DOHH2 (cell line): Measurements from ENCODE around the gene KRTAP10-9.
"Not testable (repeated sequence)": the region's sequence is repeated elsewhere in the genome, so short reads cannot be mapped to it uniquely, and the experiment has no call there.

ENCODE experiments used
- H3F3A ChIP-seq: fragments of 200-600 bp; sonication (generic), shearing (Covaris generic); 2 replicates; pipeline ENCODE4 v1.6.0; 2016; ENCODE audit warnings: antibody characterized with exemption, mild to moderate bottlenecking; ENCODE audit not compliant: control insufficient read depth, insufficient read depth
- H3K27ac ChIP-seq: fragments of 200-600 bp; sonication (generic); 2 replicates; pipeline ENCODE4 v1.5.1; 2014; ENCODE audit warnings: low read depth, mild to moderate bottlenecking, low read length, moderate library complexity
- H3K27me3 ChIP-seq: fragments of 200-600 bp; sonication (generic); 2 replicates; pipeline ENCODE4 v1.6.1; 2014; ENCODE audit warnings: mild to moderate bottlenecking, low read length, mixed read lengths; ENCODE audit not compliant: control insufficient read depth
- H3K36me3 ChIP-seq: fragments of 200-600 bp; sonication (generic); 2 replicates; pipeline ENCODE4 v1.6.1; 2014; ENCODE audit warnings: mild to moderate bottlenecking, low read length, moderate library complexity, mixed read lengths; ENCODE audit not compliant: control insufficient read depth
- H3K4me1 ChIP-seq: fragments of 200-600 bp; sonication (generic); 2 replicates; pipeline ENCODE4 v1.6.1; 2014; ENCODE audit warnings: mild to moderate bottlenecking, low read length, mixed read lengths; ENCODE audit not compliant: control insufficient read depth
- H3K4me2 ChIP-seq: fragments of 200-600 bp; sonication (generic); 2 replicates; pipeline ENCODE4 v1.6.0; 2014; ENCODE audit warnings: mild to moderate bottlenecking, low read length, moderate library complexity
- H3K4me3 ChIP-seq: fragments of 200-600 bp; sonication (generic); 2 replicates; pipeline ENCODE4 v1.5.1; 2014; ENCODE audit warnings: mild to moderate bottlenecking, low read length, mixed read lengths
- H3K79me2 ChIP-seq: fragments of 200-600 bp; sonication (generic); 2 replicates; pipeline ENCODE4 v1.6.1; 2014; ENCODE audit warnings: mild to moderate bottlenecking, low read length, mixed read lengths; ENCODE audit not compliant: control insufficient read depth
- H3K9me2 ChIP-seq: fragments of 200-600 bp; sonication (generic); replicated peaks from 2 replicates; pipeline ENCODE4 v1.6.1; 2014; ENCODE audit warnings: mild to moderate bottlenecking, low read length, mixed read lengths; ENCODE audit not compliant: control insufficient read depth
- H3K9me3 ChIP-seq: fragments of 200-600 bp; sonication (generic); 2 replicates; pipeline ENCODE4 v1.6.1; 2014; ENCODE audit warnings: antibody characterized with exemption, low read length, mixed read lengths; ENCODE audit not compliant: control insufficient read depth, insufficient read depth
- H4K20me1 ChIP-seq: fragments of 200-600 bp; sonication (generic); 2 replicates; pipeline ENCODE4 v1.6.0; 2014; ENCODE audit warnings: low read depth, mild to moderate bottlenecking, antibody characterized with exemption, low read length, moderate library complexity; ENCODE audit not compliant: control insufficient read depth, insufficient read depth
- EZH2phosphoT487 ChIP-seq: fragments of 200-600 bp; sonication (generic); IDR thresholded peaks from 2 replicates; pipeline ENCODE4 v1.6.1; 2017; ENCODE audit warnings: borderline replicate concordance, mild to moderate bottlenecking, antibody characterized with exemption, low read length, moderate library complexity, mixed read lengths
- TF ChIP-seq, protein P1 (sequence below): fragments of 200-600 bp; sonication (generic); IDR thresholded peaks from one replicate; pipeline ENCODE4 v1.5.1; 2014; ENCODE audit warnings: antibody characterized with exemption, mild to moderate bottlenecking, low read depth, low read length; ENCODE audit not compliant: poor library complexity, severe bottlenecking

Gene KRTAP10-9

DNA sequence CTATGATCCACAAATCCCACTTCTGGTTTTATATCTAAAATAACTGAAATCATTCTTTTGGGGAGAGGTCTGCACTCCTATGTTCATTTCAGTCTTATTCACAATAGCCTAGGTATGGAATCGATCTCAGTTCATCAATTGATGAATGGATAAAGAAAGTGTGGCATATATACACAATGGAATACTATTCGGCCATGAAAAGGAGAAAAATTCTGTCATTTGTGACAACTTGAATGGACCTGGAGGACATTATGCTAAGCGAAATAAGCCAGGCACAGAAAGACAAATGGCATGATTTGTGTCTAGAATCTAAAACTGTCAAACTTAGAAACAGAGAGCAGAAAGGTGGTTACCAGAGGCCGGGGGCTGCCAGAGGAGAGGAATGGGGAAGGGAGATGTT is 20.4 kb upstream of the KRTAP10-9 start:
- no peaks in the 10 kb centered on the region for H3K27me3 ChIP-seq
- H3K27ac ChIP-seq: no peak overlapping the region
- no peaks in the 10 kb centered on the region for H4K20me1 ChIP-seq
- H3K4me2 ChIP-seq: no peak overlapping the region
- H3K4me1 ChIP-seq: no peaks in the 10 kb centered on the region
- no peaks in the 10 kb centered on the region for H3K36me3 ChIP-seq
- no peaks in the 10 kb centered on the region for H3K79me2 ChIP-seq
- TF ChIP-seq, protein P1, sequence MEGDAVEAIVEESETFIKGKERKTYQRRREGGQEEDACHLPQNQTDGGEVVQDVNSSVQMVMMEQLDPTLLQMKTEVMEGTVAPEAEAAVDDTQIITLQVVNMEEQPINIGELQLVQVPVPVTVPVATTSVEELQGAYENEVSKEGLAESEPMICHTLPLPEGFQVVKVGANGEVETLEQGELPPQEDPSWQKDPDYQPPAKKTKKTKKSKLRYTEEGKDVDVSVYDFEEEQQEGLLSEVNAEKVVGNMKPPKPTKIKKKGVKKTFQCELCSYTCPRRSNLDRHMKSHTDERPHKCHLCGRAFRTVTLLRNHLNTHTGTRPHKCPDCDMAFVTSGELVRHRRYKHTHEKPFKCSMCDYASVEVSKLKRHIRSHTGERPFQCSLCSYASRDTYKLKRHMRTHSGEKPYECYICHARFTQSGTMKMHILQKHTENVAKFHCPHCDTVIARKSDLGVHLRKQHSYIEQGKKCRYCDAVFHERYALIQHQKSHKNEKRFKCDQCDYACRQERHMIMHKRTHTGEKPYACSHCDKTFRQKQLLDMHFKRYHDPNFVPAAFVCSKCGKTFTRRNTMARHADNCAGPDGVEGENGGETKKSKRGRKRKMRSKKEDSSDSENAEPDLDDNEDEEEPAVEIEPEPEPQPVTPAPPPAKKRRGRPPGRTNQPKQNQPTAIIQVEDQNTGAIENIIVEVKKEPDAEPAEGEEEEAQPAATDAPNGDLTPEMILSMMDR: no peak
- no peak for TF ChIP-seq EZH2phosphoT487
- peaks cover 8% of the 10 kb centered on the region for H3K9me3 ChIP-seq
- H3K4me3 ChIP-seq: no peak overlapping the region
- no peaks in the 10 kb centered on the region for H3K9me2 ChIP-seq
- no peaks in the 10 kb centered on the region for H3F3A ChIP-seq

- H3K27me3 ChIP-seq: no peaks in the 10 kb centered on the region
- no peaks in the 10 kb centered on the region for H3K4me1 ChIP-seq
- TF ChIP-seq EZH2phosphoT487: no peak
- TF ChIP-seq, protein P1: no peak
- no peaks in the 10 kb centered on the region for H4K20me1 ChIP-seq
- peaks cover 14% of the 10 kb centered on the region for H3K9me3 ChIP-seq
- no peak overlapping the region for H3K4me2 ChIP-seq
- H3K9me2 ChIP-seq: no peaks in the 10 kb centered on the region
- no peaks in the 10 kb centered on the region for H3K36me3 ChIP-seq
- no peaks in the 10 kb centered on the region for H3K79me2 ChIP-seq
- H3F3A ChIP-seq: no peaks in the 10 kb centered on the region
- H3K4me3 ChIP-seq: no peak overlapping the region
- no peak overlapping the region for H3K27ac ChIP-seq
Measured at GRCh38 chr21:44609193-44609592, 17.7 kb upstream of the KRTAP10-9 start.

- H3K27me3 ChIP-seq, H3K4me2 ChIP-seq, H3K79me2 ChIP-seq, H3K4me1 ChIP-seq, H4K20me1 ChIP-seq, H3K27ac ChIP-seq, H3K36me3 ChIP-seq, H3K4me3 ChIP-seq, H3K9me2 ChIP-seq, H3F3A ChIP-seq: not testable (repeated sequence)
- peaks cover 17% of the 10 kb centered on the region for H3K9me3 ChIP-seq
Measured at GRCh38 chr21:44610157-44610843, 16.6 kb upstream of the KRTAP10-9 start.

DNA sequence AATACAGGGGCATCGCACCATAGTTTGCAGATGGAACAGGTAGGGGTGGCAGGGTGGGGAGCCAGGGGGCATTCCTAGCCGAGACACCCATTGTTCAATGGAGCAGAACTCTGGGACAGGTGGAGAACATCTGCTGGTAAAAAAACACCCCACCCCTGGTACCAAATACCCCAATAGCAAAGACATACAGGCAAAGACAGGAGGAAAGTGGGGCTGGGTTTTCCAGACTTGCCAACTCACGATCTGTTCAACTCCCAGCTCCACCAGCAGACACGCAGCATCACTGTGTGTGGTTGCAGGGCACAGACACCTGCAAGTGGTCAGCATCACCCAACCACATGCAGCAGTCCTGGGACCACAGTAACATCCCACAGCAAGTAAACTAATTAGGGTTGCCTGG is 15.3 kb upstream of the KRTAP10-9 start:
- Histone ChIP-seq H3K36me3 (no peaks in the 10 kb centered on the region), H3K4me1 (no peaks in the 10 kb centered on the region), H3K79me2 (no peaks in the 10 kb centered on the region), H3K9me2 (no peaks in the 10 kb centered on the region), H4K20me1 (no peaks in the 10 kb centered on the region), H3F3A (no peaks in the 10 kb centered on the region), H3K4me2 (no peak overlapping the region), H3K27ac (no peak overlapping the region), H3K27me3 (no peaks in the 10 kb centered on the region), H3K4me3 (no peak overlapping the region), H3K9me3 (peaks cover 17% of the 10 kb centered on the region)
- no peak for TF ChIP-seq EZH2phosphoT487
- TF ChIP-seq, protein P1: no peak
